ENCODE data around the gene HECTD1. TPM values are rescaled to one million over a fixed set of nuclear protein-coding genes. Genes with fewer than 3 reads are reported as not detected.
A peak's percentile ranks its signal among the peaks of the same experiment; 100 is the strongest.

The HECTD1 gene
- total RNA-seq, 1 donor from 2014 or later, result 163 TPM

DNA sequence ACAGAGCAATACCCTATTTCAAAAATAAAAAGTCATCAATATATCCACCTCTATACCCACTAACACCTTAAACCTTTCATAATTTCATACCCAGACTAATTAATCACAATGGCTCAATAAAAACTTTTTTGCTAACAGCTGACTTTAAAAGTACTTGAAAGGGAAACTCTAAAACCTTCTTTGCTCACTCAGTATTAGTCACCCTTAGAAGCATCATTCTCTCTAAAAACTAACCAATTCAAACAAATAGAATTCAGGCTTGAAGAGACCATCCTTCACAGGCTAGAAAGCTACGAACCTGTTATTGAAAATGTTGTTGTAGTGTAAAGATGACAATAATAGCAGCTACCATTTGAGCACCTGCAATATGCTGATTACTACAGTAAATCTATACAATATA is 37.2 kb downstream of the HECTD1 start:
- Mint-ChIP-seq H3K27me3 (no peaks in the 10 kb centered on the region), H3K36me3 (ENCODE audit: insufficient read depth) (peaks cover 29% of the 10 kb centered on the region), H3K9me3 (ENCODE audit: low read depth) (no peaks in the 10 kb centered on the region), H3K27ac (no peak overlapping the region), H3K4me1 (ENCODE audit: low read depth) (peaks cover under 1% of the 10 kb centered on the region), H3K4me3 (ENCODE audit: low read depth) (no peak overlapping the region)
- TF ChIP-seq, protein P1, sequence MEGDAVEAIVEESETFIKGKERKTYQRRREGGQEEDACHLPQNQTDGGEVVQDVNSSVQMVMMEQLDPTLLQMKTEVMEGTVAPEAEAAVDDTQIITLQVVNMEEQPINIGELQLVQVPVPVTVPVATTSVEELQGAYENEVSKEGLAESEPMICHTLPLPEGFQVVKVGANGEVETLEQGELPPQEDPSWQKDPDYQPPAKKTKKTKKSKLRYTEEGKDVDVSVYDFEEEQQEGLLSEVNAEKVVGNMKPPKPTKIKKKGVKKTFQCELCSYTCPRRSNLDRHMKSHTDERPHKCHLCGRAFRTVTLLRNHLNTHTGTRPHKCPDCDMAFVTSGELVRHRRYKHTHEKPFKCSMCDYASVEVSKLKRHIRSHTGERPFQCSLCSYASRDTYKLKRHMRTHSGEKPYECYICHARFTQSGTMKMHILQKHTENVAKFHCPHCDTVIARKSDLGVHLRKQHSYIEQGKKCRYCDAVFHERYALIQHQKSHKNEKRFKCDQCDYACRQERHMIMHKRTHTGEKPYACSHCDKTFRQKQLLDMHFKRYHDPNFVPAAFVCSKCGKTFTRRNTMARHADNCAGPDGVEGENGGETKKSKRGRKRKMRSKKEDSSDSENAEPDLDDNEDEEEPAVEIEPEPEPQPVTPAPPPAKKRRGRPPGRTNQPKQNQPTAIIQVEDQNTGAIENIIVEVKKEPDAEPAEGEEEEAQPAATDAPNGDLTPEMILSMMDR (IDR thresholded peaks at IDR 0.05; ENCODE audit: unreplicated experiment), result no peak
- no peak for DNase-seq (ENCODE audit: low spot score, unreplicated experiment)

- Mint-ChIP-seq H3K9me3 (ENCODE audit: low read depth) (no peaks in the 10 kb centered on the region), H3K27ac (no peak overlapping the region), H3K4me1 (ENCODE audit: low read depth) (peaks cover 5% of the 10 kb centered on the region), H3K36me3 (ENCODE audit: insufficient read depth) (peaks cover 32% of the 10 kb centered on the region), H3K4me3 (ENCODE audit: low read depth) (no peak overlapping the region), H3K27me3 (no peaks in the 10 kb centered on the region)
- DNase-seq (ENCODE audit: low spot score, unreplicated experiment), result no peak
- TF ChIP-seq, protein P1 (IDR thresholded peaks at IDR 0.05; ENCODE audit: unreplicated experiment), result no peak
Observed at GRCh38 chr14:31169877-31170276, 37.7 kb downstream of the HECTD1 start.

GRCh38 chr14:31167032-31167431 is 40.6 kb downstream of the HECTD1 start:
- Mint-ChIP-seq H3K9me3 (ENCODE audit: low read depth) (no peaks in the 10 kb centered on the region), H3K4me1 (ENCODE audit: low read depth) (peaks cover 11% of the 10 kb centered on the region), H3K27ac (no peak overlapping the region), H3K4me3 (ENCODE audit: low read depth) (no peak overlapping the region), H3K36me3 (ENCODE audit: insufficient read depth) (peaks cover 24% of the 10 kb centered on the region), H3K27me3 (no peaks in the 10 kb centered on the region)
- TF ChIP-seq, protein P1 (IDR thresholded peaks at IDR 0.05; ENCODE audit: unreplicated experiment), result no peak
- DNase-seq (ENCODE audit: low spot score, unreplicated experiment), result no peak

GRCh38 chr14:31166271-31166561 is 41.4 kb downstream of the HECTD1 start:
- Mint-ChIP-seq H3K27me3 (no peaks in the 10 kb centered on the region), H3K4me1 (ENCODE audit: low read depth) (peaks cover 11% of the 10 kb centered on the region), H3K4me3 (ENCODE audit: low read depth) (no peak overlapping the region), H3K9me3 (ENCODE audit: low read depth) (no peaks in the 10 kb centered on the region), H3K27ac (no peak overlapping the region), H3K36me3 (ENCODE audit: insufficient read depth) (peaks cover 26% of the 10 kb centered on the region)
- no peak for DNase-seq (ENCODE audit: low spot score, unreplicated experiment)
- TF ChIP-seq, protein P1 (IDR thresholded peaks at IDR 0.05; ENCODE audit: unreplicated experiment), result no peak

GRCh38 chr14:31164115-31164514 is 43.5 kb downstream of the HECTD1 start:
- peaks cover 20% of the 10 kb centered on the region for H3K36me3 Mint-ChIP-seq (ENCODE audit: insufficient read depth)
- peak overlapping the region; percentile 82 for H3K27ac Mint-ChIP-seq
- no peak for DNase-seq (ENCODE audit: low spot score, unreplicated experiment)
- no peaks in the 10 kb centered on the region for H3K27me3 Mint-ChIP-seq
- no peak overlapping the region for H3K4me3 Mint-ChIP-seq (ENCODE audit: low read depth)
- H3K4me1 Mint-ChIP-seq (ENCODE audit: low read depth), result peaks cover 11% of the 10 kb centered on the region
- no peaks in the 10 kb centered on the region for H3K9me3 Mint-ChIP-seq (ENCODE audit: low read depth)
- TF ChIP-seq, protein P1 (IDR thresholded peaks at IDR 0.05; ENCODE audit: unreplicated experiment), result no peak
